Keratinocyte (primary cell): ENCODE measurements around the gene GRIN2D. TPM values are rescaled to one million over a fixed set of nuclear protein-coding genes. Genes with fewer than 3 reads are reported as not detected.

Experiments
- DNase-seq: peaks from one replicate; pipeline ENCODE4 v3.0.0-alpha.2; 2011; ENCODE audit warnings: low read depth, missing footprints, low spot score
- FAIRE-seq: peaks from 2 replicates; lab custom pipeline; 2011; peaks lifted over from hg19 to GRCh38; lab: Jason Lieb, UNC
- H2AFZ ChIP-seq: 2 replicates; pipeline ENCODE4 v1.6.0; 2012; ENCODE audit warnings: low read length, control low read depth, inconsistent platforms; ENCODE audit not compliant: control insufficient read depth
- H3K27ac ChIP-seq: 2 replicates; pipeline ENCODE4 v1.5.1; 2011; ENCODE audit warnings: low read length; ENCODE audit not compliant: control insufficient read depth, insufficient read depth
- H3K27me3 ChIP-seq: 3 replicates; pipeline ENCODE4 v1.6.0; 2011; ENCODE audit warnings: low read length; ENCODE audit not compliant: control insufficient read depth, insufficient read depth; ENCODE audit errors: extremely low read depth
- H3K36me3 ChIP-seq, 2 experiments: 2 replicates in 1 of 2; 3 replicates in 1 of 2; pipeline ENCODE4 v1.5.1; 2011; ENCODE audit warnings: low read length in 2 of 2, mild to moderate bottlenecking in 1 of 2; ENCODE audit not compliant: control insufficient read depth in 2 of 2, insufficient read depth in 2 of 2; ENCODE audit errors: extremely low read depth in 1 of 2
- H3K4me1 ChIP-seq: 3 replicates; pipeline ENCODE4 v1.5.1; 2011; ENCODE audit warnings: low read length; ENCODE audit not compliant: control insufficient read depth, insufficient read depth; ENCODE audit errors: extremely low read depth
- H3K4me2 ChIP-seq: 3 replicates; pipeline ENCODE4 v1.6.0; 2011; ENCODE audit warnings: low read depth, low read length; ENCODE audit not compliant: control insufficient read depth, insufficient read depth; ENCODE audit errors: extremely low read depth
- H3K4me3 ChIP-seq, 3 experiments: fragments of 200-600 bp in 1 of 3; sonication (generic) in 1 of 3; 2 replicates in 2 of 3; 3 replicates in 1 of 3; pipeline ENCODE4 v1.5.1; 2011 to 2016; ENCODE audit warnings: low read length in 3 of 3, mild to moderate bottlenecking in 3 of 3, control low read depth in 2 of 3, inconsistent platforms in 1 of 3, low read depth in 1 of 3, mixed read lengths in 1 of 3, mixed run types in 1 of 3, moderate library complexity in 1 of 3; ENCODE audit not compliant: control insufficient read depth in 2 of 3, insufficient read depth in 2 of 3; ENCODE audit errors: extremely low read depth in 1 of 3
- H3K79me2 ChIP-seq: 2 replicates; pipeline ENCODE4 v1.6.0; 2012; ENCODE audit warnings: low read length; ENCODE audit not compliant: control insufficient read depth, insufficient read depth
- H3K9ac ChIP-seq: 3 replicates; pipeline ENCODE4 v1.6.0; 2011; ENCODE audit warnings: low read length; ENCODE audit not compliant: control insufficient read depth, insufficient read depth; ENCODE audit errors: extremely low read depth
- H3K9me1 ChIP-seq: 3 replicates; pipeline ENCODE4 v1.6.0; 2011; ENCODE audit warnings: low read length; ENCODE audit not compliant: control insufficient read depth, insufficient read depth; ENCODE audit errors: extremely low read depth
- H3K9me3 ChIP-seq: 2 replicates; pipeline ENCODE4 v1.5.1; 2012; ENCODE audit warnings: low read depth, low read length; ENCODE audit not compliant: control insufficient read depth
- H4K20me1 ChIP-seq: 3 replicates; pipeline ENCODE4 v1.6.0; 2011; ENCODE audit warnings: low read length; ENCODE audit not compliant: control insufficient read depth, insufficient read depth; ENCODE audit errors: extremely low read depth
- CTCF ChIP-seq, 3 experiments: IDR thresholded peaks in 1 of 3; conservative IDR thresholded peaks in 1 of 3; optimal IDR thresholded peaks in 1 of 3; 2 replicates in 2 of 3; 3 replicates in 1 of 3; pipeline versions ENCODE3 to v1.5.1; 2011; ENCODE audit warnings: low read length in 3 of 3, mild to moderate bottlenecking in 3 of 3, moderate library complexity in 2 of 3, control low read depth in 1 of 3, inconsistent platforms in 1 of 3; ENCODE audit not compliant: insufficient read depth in 2 of 3; ENCODE audit errors: extremely low read depth in 1 of 3
- EZH2 ChIP-seq: IDR thresholded peaks from one replicate; pipeline ENCODE4 v1.6.1; 2012; ENCODE audit warnings: inconsistent platforms, mild to moderate bottlenecking, low read length, moderate library complexity
- dilution Hi-C: fragments of 300-500 bp; cut with MboI; formaldehyde crosslinking; loops from one replicate; pipeline ENCODE4 v1.7.0; 2020; ENCODE audit warnings: low sequenced_read_pairs; ENCODE audit not compliant: extremely low pct_ligation_motif_present
- polyA plus RNA-seq, 5 experiments: library from polyadenylated mRNA; depleted of rRNA in 3 of 5; stranded (reverse) in 3 of 5; stranded (forward) in 1 of 5; unstranded in 1 of 5; fragments of >200 nt; gene quantifications; 1 replicate in 1 of 5; 2 replicates in 3 of 5; 3 replicates in 1 of 5; pipeline versions ENCODE4 v1.2.1 to v1.2.3, GENCODE V29; 2011 to 2012; ENCODE audit warnings: missing spikeins in 2 of 5, low read depth in 1 of 5, low replicate concordance in 1 of 5

GRIN2D gene
- polyA plus RNA-seq, 1 donor (not counting 4 experiments of a cell fraction or from before 2014, with no cell fraction given) = 0.04 TPM

GRCh38 chr19:48373567-48373966 is 19.9 kb upstream of the GRIN2D start:
- TF ChIP-seq CTCF (optimal IDR thresholded peaks at IDR 0.05 in 1 of 3, IDR thresholded peaks at IDR 0.05 in 1 of 3, conservative IDR thresholded peaks at IDR 0.05 in 1 of 3; ENCODE audit: extremely low read depth in 1 of 3, insufficient read depth in 2 of 3, low read length in 3 of 3) = no peak
- no peak for TF ChIP-seq EZH2
- Histone ChIP-seq H3K4me3 (no peak overlapping the region), H3K9me1 (no peaks in the 10 kb centered on the region), H3K27ac (no peak overlapping the region), H4K20me1 (no peaks in the 10 kb centered on the region), H2AFZ (no peak overlapping the region), H3K9me3 (no peaks in the 10 kb centered on the region), H3K36me3 (no peaks in the 10 kb centered on the region), H3K27me3 (no peaks in the 10 kb centered on the region), H3K4me2 (no peak overlapping the region), H3K9ac (no peak overlapping the region), H3K79me2 (no peaks in the 10 kb centered on the region), H3K4me1 (no peaks in the 10 kb centered on the region)
- FAIRE-seq (no peak), DNase-seq (no peak)
- dilution Hi-C loops = no loop called here

- Histone ChIP-seq H3K27me3 (no peaks in the 10 kb centered on the region), H3K36me3 (peaks cover 0 to 9% of the 10 kb centered on the region in 2 experiments), H3K9me3 (no peaks in the 10 kb centered on the region), H2AFZ (no peak overlapping the region), H3K9me1 (no peaks in the 10 kb centered on the region), H3K4me3 (no peak overlapping the region), H3K4me1 (no peaks in the 10 kb centered on the region), H3K27ac (no peak overlapping the region), H3K9ac (no peak overlapping the region), H3K4me2 (no peak overlapping the region), H3K79me2 (no peaks in the 10 kb centered on the region), H4K20me1 (no peaks in the 10 kb centered on the region)
- dilution Hi-C loops = no loop called here
- FAIRE-seq = no peak
- DNase-seq = no peak
- TF ChIP-seq CTCF (optimal IDR thresholded peaks at IDR 0.05 in 1 of 3, IDR thresholded peaks at IDR 0.05 in 1 of 3, conservative IDR thresholded peaks at IDR 0.05 in 1 of 3; ENCODE audit: extremely low read depth in 1 of 3, insufficient read depth in 2 of 3, low read length in 3 of 3) (no peak), EZH2 (no peak)
Observed at GRCh38 chr19:48378194-48378570, 15.3 kb upstream of the GRIN2D start.
